IPS-11a (cell line): ENCODE results near the gene LMX1A.

Source experiments
- H3K4me3 ChIP-seq: one replicate; pipeline ENCODE4 v1.5.1; 2013; ENCODE audit warnings: low read depth, low read length, control low read depth

The LMX1A gene

DNA sequence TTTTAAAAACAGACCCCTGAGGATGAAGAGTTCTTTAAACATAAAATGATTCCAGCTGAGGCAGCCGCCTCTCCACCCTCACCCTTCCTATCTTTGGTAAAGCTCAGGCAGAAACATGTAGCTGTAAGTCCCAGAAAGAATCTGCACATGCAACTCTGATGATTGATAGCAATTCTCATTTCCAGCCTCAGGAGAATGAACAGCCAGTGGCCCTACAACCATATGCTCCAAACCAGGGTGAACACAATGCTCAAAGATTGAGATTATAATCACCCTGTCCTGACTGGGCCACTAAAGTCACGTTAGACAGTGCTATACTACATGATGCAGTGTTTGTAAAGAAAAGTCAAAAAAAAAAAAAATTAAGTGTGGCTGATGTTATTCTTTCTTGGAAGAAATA, 80.2 kb downstream of the LMX1A start:
- H3K4me3 ChIP-seq: no peak overlapping the region

DNA sequence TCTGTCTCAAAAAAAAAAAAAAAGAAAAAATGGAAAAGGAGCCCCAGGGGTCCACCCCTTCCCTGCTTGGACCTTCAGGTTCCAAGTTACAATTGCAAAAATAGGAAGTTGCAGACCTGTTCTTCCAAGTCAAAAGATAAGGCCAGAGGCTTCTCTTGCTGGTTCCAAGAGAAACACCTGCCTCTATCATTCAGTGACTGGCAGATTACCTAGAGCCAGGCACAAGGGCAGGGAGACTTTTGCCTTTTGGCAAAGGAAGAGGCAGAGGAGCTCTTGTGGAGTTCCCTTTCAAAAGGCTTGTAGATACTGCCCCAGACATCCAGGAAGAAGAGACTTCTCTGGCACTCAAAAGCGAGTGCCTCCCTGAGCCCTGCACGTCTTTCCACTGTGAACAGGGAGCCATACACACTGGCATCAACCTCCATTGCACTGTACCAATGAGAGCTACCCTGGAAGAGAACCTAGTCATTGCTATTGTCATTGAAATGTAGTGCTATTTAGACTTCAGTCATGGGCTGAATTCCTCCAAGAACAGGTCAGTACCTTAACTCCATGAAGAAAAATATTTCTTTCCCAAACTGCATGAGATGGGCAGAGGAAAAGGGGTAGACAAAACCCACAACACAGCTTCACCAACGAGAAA, 91.2 kb downstream of the LMX1A start:
- no peak overlapping the region for H3K4me3 ChIP-seq

DNA sequence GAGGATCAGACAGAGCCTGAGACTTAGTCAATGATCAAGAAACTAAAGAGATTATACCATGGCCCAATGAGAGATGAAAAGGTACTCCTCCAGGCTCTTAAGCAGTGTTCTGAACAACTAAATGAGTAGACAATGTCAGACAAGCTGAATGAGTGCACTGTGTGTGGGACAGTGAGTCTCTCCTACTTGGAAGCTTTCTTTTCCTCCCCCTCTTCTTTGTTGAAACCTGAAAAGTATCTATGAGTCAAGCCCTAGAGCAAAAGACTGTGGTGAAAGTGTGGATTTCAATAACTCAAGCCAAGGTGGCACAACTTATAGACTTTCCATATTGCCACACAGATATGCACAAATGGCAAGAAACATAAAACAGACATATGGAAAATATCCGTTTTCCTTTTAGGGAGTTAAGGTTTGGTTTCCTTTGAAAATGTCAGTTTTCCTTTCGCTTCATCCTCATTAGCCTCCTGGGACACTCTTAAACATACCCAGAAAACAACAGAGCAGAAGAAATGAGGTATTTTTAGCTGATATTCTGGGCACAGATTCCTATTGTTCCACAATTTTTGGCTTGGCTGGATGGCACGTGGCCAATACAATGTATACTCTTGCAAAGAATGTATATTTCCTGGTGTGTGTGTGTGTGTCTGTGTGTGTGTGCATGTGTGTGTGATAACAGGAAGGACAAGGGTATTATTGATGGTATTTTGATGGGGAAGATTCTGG, 96.6 kb downstream of the LMX1A start:
- no peak overlapping the region for H3K4me3 ChIP-seq

DNA sequence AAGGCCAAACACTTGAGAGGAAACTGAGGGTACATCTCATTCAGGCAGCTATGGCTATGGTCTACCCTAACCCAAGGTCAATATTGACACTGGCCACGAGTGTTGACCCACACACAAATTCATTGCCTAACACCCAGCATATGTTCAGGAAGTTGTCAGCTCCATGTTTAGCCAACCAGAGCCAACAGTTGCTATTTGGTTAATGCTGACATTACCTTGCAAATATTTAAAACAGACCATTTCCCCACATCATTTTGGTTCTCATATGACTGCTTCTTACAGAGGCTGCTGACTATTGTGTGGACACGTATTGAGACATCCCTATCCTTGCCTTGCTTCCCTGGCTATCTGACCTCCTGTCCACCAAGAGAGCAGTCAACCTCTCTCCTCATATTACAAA, 97.3 kb downstream of the LMX1A start:
- H3K4me3 ChIP-seq: no peak overlapping the region

DNA sequence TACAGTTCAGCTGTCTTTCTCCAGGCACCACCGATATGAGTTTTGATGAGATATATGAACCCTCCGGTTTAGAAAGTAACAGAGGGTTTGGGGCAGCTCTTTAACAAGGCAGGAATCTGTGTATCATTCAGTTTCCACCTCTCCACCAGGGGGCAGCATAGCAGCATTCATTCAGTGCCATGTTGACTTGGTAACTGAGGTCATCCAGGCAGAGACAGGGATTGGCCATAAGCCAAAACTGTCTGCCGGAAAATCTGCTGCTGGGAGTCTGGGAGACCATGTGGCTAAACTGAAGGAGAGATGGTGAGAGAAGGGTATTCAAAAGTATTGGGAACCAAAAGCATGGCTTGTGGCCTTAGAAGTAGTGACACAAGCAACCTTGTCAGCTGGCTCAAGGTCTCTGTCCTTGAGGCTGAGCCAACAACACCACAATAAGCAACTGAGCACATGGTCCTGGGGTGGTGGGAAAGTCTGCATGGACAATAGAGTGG, 98.5 kb downstream of the LMX1A start:
- H3K4me3 ChIP-seq: no peak overlapping the region

DNA sequence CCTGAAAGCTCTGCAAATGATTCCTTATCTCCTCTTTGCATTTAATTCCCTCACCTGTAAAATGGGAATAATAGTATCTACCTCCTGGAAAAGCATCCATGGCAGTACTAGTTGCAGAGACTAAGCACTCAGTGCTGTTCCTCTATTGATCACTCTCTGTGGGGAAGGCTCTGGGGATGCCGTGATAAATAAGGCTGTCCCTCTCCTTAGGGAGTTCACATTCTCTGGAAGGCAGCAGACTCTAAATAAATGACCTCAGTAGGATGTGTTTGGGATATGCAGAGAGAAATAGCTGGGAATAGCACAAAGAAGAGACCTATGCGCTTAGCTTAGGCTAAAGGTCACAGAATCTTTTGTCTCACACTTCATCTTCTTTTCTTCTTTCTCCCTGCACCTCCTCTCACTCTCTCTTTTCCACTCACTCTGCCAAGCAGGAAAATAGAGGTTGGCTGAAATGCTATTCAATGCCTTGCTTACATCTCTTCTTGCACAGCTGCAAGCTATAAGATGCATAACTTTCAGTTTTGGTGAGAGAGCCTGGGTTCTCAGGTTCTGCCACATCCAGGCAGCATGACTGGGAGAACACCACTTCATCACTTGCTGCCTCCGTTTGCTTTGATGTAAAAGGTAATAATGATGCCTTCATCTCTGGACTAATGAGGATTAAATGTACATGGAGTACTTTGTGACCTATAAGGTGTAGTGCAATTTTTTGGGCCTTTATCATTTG, 101.5 kb downstream of the LMX1A start:
- no peak overlapping the region for H3K4me3 ChIP-seq

DNA sequence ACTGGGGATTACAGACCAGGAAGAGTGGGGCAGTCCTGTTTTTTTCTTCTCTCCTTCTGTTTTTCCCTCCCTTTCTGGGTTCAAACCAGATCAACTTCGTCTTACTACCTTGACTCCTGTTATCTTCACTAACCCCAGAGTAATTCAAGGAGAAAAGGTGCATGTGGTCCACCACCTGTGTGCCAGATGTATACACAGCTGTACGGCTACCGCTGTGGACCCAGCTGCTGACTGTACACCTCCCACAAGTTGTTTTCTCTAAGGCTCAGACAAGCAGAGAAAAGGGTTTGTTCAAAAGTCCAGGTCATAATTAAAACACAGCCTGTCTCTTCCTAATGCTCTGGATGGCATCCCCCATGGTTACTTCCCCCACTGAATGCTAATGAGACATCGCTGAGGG, 102.1 kb downstream of the LMX1A start:
- no peak overlapping the region for H3K4me3 ChIP-seq

DNA sequence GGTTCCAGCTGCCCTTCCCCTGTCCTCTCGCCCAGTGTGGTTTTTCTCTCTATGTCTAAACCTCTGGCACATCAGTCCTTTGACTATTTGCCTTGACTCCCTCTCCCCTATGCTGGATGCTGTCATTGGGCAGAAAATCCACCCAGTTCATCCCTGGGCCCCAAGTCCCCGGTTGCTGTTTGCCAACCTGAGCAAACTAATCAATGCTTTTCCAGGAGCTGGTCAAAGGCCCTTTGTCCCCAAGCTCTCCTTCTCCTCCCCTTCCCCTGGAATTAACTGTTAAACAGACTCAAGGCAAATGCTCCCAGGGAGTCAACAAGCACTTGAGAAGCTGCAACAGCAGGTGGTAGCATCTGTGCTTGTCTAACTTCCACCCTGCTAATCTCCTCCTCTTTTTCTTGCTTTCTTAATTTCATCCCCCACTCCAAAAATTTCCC, 102.7 kb downstream of the LMX1A start:
- no peak overlapping the region for H3K4me3 ChIP-seq

DNA sequence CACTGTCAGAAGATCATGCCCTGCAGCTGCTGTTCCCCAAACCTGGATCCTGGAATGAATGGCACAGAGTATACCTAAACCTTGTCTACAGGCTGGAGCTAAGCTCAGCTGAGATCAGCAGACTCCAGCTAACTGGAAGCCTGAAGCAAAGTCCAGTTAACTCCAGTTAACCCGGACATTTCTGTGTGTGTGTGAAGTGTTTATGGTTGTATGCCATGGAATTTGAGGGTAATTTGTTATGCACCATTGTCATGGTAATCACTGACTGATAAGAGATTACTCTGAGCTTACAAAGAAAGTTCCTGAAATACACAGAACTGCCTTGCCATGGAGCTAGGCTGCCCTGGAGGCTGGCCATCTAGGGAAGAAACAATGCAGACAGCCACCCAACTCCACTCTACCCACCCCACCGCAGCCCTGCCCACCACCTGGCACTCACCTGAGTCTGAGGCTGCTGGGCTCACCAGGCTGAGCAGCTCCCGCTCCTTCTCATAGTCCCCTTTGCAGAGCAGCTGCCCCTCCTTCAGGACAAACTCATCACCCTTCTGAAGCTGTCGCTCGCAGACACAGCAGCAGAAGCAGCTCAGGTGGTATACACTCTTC, 107.4 kb downstream of the LMX1A start:
- H3K4me3 ChIP-seq: no peak overlapping the region

DNA sequence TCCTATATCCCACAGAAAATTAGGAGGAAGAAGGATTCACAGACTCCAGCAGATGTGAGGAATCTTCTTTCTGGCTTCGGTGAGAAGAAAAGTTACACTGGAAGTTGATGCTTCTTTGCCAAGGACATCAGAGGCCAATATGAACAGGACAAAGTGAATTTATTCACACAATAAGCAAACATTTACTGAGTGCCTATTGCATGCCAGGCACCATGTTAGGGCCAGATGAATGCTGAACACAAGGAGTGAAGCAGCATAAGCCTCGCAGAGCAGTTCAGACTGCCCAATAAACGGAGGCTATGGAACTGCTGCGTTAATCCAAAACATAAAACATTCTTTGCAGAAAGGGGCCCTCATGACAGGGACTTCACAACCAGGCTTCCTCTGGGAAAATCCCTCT, 114.6 kb downstream of the LMX1A start:
- H3K4me3 ChIP-seq: no peak overlapping the region

DNA sequence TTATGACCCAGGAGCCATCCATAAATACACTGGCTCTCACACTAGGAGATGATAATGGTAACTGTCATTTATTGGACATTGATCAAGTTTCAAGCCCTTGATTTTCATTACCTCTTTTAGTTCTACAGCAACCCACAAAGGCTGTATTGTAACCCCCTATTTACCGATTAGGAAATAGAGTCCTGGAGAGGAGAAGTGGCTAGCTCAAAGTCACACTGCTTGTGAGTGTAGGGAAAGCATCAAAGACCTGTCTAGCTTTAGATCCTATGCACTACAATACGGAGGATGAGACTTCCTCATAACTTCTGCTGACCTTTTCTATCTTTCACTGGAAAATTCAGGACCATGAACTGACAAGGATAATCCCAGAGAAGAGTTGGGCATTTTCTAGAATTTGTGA, 115.2 kb downstream of the LMX1A start:
- H3K4me3 ChIP-seq: no peak overlapping the region

DNA sequence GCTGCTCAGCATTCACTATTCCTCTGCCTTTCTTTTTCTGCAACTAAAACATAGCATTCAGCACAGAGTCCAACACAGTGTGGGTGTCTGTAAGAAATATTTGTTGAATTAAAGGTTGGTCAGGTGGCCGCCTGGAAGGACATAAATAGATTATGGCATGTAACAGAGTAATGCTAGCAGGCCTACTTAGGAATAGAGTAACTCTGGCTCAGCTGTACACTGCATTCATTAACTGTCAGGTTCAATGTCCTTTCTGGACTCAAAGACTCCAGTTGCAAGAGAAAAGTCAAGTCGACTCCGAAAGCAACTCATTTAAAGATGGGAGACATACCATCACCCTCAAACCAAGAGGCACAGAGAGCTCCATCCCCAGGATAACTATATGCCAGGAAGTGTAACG, 116.0 kb downstream of the LMX1A start:
- H3K4me3 ChIP-seq: no peak overlapping the region

DNA sequence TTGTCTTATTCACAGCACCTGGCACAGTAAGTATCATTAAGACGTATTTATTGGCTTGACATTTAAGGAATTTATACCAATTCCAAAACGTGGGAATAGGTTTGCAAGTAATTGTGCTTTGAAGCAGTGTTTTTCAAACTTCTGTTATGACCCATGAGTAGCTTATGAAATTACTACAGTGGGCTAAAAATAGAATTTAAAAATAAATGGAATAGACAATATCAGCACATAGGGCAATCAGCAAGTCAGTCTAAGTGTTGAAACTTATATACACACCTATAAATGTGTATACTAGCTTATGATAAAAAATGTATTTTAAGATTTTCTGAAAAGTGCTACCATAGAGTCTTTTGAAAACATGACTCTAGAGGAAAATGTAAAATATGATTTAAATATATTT, 116.6 kb downstream of the LMX1A start:
- no peak overlapping the region for H3K4me3 ChIP-seq

DNA sequence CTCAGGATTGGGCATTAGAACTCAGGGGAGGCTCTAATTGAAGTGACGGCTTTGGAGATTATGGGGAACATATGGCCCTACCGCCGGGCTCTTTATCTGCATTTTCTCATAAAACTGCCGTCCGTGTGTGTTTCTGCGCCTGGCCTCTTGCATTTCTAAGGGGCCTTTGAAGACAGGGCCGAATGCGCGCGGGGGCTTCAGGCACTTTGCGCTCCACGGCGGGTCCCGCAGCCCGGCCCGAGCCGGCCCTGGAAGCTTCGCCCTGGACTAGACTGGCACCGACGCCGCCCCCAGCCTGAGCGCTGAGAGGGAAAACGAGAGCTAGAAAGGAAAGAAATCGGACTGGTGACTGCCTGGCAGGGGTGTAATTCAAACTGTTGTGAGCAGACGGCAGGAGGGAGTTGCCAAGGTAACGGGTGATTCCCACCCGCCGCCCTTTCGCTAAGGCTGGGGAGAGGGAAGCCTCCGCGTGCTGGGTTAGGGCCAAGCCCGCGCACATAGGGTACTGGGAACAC, 120.7 kb downstream of the LMX1A start:
- H3K4me3 ChIP-seq: peak overlapping the region; percentile 33

DNA sequence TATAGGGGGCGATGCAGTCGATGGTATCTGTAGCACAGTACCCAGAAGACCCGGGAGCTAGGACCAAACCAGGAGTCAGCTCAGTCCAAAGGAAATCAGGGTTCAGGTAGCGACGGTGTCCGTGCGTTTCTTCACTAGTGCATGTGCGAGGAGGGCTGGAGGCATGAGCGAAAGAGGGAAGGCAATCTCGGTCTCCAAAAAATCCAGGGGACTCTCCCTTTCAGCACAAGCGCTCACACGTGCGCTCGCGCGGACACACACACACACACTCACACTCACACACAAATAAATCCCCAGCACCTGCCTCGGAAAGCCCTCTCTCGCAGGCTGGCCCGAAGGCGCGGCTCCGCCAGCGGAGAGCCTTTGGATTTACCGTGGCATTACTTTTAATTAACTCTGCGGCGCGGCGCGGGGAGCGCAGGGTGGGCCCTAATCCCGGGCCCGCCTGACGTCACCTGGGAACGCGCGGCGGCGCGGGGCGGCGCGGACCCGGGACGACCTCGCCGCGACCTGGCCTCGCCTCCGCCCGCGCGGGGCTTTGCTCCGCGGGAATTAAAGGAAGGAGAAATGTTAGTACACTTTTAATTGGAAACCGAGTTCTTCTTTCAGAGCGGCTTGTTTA, 121.2 kb downstream of the LMX1A start:
- peak overlapping the region; percentile 33 for H3K4me3 ChIP-seq

DNA sequence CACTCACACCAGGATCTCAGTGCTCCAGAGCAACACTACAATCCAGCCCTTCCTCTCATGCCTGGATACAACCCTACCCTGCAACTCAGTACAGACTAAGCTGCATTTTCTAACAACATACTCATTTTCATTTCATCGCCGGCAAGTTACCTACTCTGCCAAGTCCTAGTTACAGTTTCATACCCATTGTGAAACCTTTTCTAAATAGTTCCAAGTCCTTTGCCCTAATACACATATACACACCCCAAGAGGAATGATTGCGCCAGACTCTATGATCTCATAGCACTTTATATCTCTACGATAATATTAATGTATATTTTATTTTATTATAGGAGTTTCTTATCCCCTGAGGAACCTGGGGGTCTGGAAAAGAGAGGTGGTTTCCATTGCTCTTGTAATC, 122.4 kb downstream of the LMX1A start:
- no peak overlapping the region for H3K4me3 ChIP-seq

DNA sequence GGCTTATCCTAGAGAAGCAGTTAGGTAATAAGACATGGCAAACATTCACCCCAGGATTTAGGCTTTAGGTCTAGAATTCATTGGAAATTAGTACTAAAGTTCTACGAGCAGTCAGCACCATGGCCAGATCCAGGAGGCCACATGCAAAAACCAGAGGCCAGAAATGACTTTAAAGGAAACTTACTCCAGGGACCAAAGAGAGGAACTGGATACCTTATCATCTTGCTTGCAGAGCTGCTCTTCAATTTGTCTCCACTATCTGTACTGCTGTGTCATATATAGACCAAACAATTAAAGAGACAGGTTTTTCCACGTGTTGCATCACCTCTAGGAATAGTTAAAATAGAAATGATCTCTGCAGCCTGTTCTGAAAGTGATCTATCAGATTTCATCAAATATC, 127.8 kb downstream of the LMX1A start:
- no peak overlapping the region for H3K4me3 ChIP-seq

DNA sequence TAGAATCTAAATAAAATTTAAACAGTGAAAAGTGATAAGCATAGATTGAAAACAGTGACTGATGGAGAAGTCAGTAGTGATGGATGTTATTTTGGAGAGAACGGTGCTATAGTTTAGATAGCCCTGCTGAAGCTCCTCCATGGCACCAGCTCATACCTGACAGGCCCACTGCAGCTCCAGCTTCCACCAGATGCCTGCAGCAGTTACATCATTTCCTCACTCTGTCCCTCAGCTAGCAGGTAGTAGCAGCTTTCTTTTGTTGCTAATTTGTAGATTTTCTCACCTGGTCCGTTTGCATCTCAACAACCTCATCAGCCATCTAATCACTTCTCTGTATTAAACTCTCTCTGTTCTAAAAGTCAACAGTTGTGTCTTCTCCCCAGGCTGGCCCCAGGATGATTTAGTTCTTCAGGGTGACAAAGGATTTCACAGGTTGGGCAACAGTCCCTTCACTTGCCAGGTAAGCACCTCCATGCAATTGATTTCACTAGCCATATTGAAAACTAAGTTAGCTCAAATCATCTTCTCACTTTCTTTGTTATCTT, 128.3 kb downstream of the LMX1A start:
- no peak overlapping the region for H3K4me3 ChIP-seq

DNA sequence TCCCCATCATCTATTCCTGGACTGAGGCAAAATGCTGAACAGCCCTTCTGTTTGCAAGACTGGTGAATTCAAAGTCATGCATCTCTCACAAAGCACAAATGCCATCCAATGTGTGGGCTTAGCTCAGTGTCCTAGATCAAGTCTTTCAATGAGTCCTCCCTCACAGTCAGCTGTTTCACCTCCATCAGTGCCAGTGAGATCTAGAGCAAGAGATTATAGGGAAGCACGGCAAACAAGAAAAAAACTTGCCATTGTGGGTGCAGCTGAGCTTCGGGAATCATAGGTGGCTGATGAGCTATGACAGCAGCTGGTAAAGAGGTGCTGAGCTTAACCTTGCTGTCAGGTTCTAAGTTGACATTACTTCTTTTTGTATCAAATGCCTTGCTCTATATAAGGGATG, 130.2 kb downstream of the LMX1A start:
- no peak overlapping the region for H3K4me3 ChIP-seq

DNA sequence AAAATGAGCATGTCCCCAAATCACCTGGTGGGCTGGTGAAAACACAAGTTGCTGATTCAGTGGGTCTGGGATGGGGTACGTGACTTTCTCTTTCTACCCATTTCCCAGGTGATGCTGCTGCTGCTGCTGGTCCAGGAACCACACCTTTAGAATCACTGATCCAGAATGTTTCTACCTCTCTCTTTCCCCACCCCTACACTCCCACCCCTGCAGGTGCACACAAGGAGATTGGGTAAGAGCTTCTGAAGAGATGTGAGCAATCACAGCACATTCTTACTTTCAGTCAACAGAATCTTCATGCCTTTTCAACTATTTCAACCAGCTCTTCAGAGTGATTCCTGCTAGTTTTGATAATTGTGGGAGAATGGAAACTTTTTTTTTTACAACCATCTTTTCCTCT, 130.9 kb downstream of the LMX1A start:
- no peak overlapping the region for H3K4me3 ChIP-seq

DNA sequence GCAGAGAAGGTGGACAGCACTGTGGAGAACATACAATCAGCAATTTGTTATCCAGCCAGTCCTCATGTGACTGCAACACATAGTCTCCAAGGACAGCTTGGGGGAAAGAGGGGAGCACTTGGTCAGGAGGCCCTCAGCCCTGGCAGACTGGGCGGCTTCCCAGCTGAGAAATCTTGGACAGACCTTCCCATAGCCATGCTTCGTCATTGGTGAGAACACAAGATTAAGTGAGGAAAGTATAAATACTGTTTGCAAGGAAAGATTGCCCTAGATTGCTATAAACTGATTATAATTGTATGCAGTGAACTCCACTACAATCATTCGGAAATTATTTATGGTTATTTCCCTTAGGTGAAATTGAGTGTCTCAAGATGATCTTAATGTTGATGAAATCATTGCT, 131.5 kb downstream of the LMX1A start:
- H3K4me3 ChIP-seq: no peak overlapping the region
